T-cell (primary cell): ENCODE measurements around the gene ACADVL. TPM values are rescaled to one million over a fixed set of nuclear protein-coding genes. Genes with fewer than 3 reads are reported as not detected.
A peak's percentile ranks its signal among the peaks of the same experiment; 100 is the strongest.
"Not testable (repeated sequence)": the region's sequence is repeated elsewhere in the genome, so short reads cannot be mapped to it uniquely, and the experiment has no call there.

Experiments used
- ATAC-seq, 4 experiments: fragments of 200-7000 bp in 3 of 4; fragments of 150-1000 bp in 1 of 4; cut with Tn5 transposase; replicated peaks in 1 of 4; 1 replicate in 3 of 4; 2 replicates in 1 of 4; pipeline ENCODE4 v1.10.0; 2021; ENCODE audit warnings: moderate library complexity in 3 of 4, mild to moderate bottlenecking in 2 of 4, moderate number of reproducible peaks in 1 of 4
- CTCF ChIA-PET, 2 donors: fragments of 300-600 bp; sonication (Branson Sonifier 250); formaldehyde crosslinking; loops; one replicate each; lab custom pipeline; 2022; ENCODE audit warnings: antibody characterized with exemption in 2 of 2; lab: Charles Lee
- POLR2A ChIA-PET, 2 donors: fragments of 300-600 bp; sonication (Branson Sonifier 250); formaldehyde crosslinking; loops; one replicate each; lab custom pipeline; 2022; ENCODE audit warnings: antibody characterized with exemption in 2 of 2; lab: Charles Lee
- DNase-seq, 35 experiments: peaks; one replicate each; pipeline versions ENCODE4 v3.0.0 to v3.0.0-alpha.2; 2013 to 2023
- H3K27ac ChIP-seq: one replicate; pipeline ENCODE4 v1.5.1; 2013; ENCODE audit warnings: low read length
- H3K27me3 ChIP-seq, 2 experiments: replicated peaks in 1 of 2; 1 replicate in 1 of 2; 2 replicates in 1 of 2; pipeline versions ENCODE4 v1.6.1 to v1.7.0; 2013; ENCODE audit warnings: low read length in 1 of 2, mixed read lengths in 1 of 2; ENCODE audit not compliant: control insufficient read depth in 2 of 2, insufficient read depth in 2 of 2; ENCODE audit errors: extremely low read depth in 1 of 2
- H3K36me3 ChIP-seq, 2 donors: 1 replicate in 1 of 2; 2 replicates in 1 of 2; pipeline versions ENCODE4 v1.6.1 to v1.7.0; 2013; ENCODE audit warnings: low read length in 1 of 2; ENCODE audit not compliant: control insufficient read depth in 2 of 2, insufficient read depth in 1 of 2; ENCODE audit errors: extremely low read depth in 1 of 2
- H3K4me1 ChIP-seq, 2 experiments: 1 replicate in 1 of 2; 2 replicates in 1 of 2; pipeline versions ENCODE4 v1.6.1 to v1.7.0; 2013; ENCODE audit warnings: low read length in 2 of 2, mixed read lengths in 1 of 2; ENCODE audit not compliant: insufficient read depth in 2 of 2, control insufficient read depth in 1 of 2; ENCODE audit errors: extremely low read depth in 1 of 2
- H3K4me3 ChIP-seq, 2 donors: 1 replicate in 1 of 2; 2 replicates in 1 of 2; pipeline versions ENCODE4 v1.5.1 to v1.7.0; 2013; ENCODE audit warnings: mild to moderate bottlenecking in 2 of 2, low read length in 1 of 2, moderate library complexity in 1 of 2; ENCODE audit not compliant: control insufficient read depth in 1 of 2; ENCODE audit errors: extremely low read depth in 1 of 2
- H3K9me3 ChIP-seq: 2 replicates; pipeline ENCODE4 v1.7.0; 2013
- H3K27ac Mint-ChIP-seq, 2 donors: one replicate each; pipeline ENCODE4 v1.8.0; 2020 to 2021; ENCODE audit warnings: mild to moderate bottlenecking in 2 of 2, mixed read lengths in 2 of 2
- H3K27me3 Mint-ChIP-seq, 2 donors: one replicate each; pipeline ENCODE4 v1.8.0; 2021 to 2022; ENCODE audit warnings: mixed read lengths in 2 of 2
- H3K36me3 Mint-ChIP-seq: one replicate; pipeline ENCODE4 v1.8.0; 2021; ENCODE audit warnings: mixed read lengths
- H3K4me1 Mint-ChIP-seq, 3 donors: one replicate each; pipeline ENCODE4 v1.8.0; 2020 to 2022; ENCODE audit warnings: mixed read lengths in 3 of 3, mild to moderate bottlenecking in 1 of 3
- H3K4me3 Mint-ChIP-seq, 3 donors: one replicate each; pipeline ENCODE4 v1.8.0; 2020 to 2022; ENCODE audit warnings: mild to moderate bottlenecking in 3 of 3, mixed read lengths in 3 of 3, moderate library complexity in 3 of 3
- H3K9me3 Mint-ChIP-seq, 3 donors: one replicate each; pipeline ENCODE4 v1.8.0; 2020 to 2022; ENCODE audit warnings: mixed read lengths in 3 of 3
- WGBS: methylation state at CpG from one replicate; pipeline ENCODE4 v1.1.5; 2013; ENCODE audit warnings: missing lambda C conversion rate; ENCODE audit not compliant: insufficient coverage; 5-methylcytosine and 5-hydroxymethylcytosine counted together
- total RNA-seq, 35 experiments: library from RNA in 6 of 35; stranded (reverse) in 6 of 35; fragments of 120-200 nt in 1 of 35; gene quantifications; one replicate each; pipeline versions ENCODE4 v1.2.1 to v1.2.4 and lab custom pipeline; 2013 to 2026

The ACADVL gene
- total RNA-seq, 5 donors from 2014 or later (not counting 1 experiment from before 2014, with no cell fraction given) = 275 to 424 (median 385) TPM

DNA sequence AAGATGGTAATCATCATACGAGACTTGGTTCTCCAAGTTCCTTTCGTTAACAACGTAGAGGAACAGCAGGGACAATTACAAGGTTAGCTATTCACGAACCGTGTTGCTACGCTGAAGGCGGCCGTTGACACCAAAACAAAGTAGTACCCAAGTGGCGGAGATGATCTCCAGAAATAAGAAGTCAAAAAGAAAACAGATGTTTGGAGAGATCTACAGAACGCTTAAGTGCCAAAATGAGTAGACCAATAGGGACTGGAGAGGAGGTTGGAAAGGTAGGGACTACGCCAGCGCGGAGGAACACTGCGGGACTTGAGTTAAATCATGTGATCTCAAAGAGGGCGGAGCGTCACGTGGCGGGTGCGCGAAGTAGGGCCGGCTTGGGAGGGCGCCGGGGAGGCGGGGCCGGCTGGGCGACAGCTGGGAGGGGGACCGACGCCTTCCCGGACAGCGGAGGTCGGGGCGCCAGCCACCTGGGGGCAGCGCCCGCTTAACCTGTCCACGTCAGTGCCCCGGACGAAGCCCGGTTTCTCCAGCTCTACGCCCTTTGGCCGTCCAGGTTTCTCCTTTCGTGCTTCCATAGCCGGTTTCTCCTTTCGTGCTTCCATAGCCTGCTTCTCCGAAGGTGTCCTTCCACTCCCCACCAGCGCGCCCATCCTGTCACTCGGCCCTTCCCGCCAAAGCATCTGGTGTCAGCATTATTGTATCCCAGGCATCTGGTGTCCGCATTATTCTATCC, 23.1 kb downstream of the ACADVL start:
- Mint-ChIP-seq H3K4me1 (peaks cover 41 to 46% (median 42%) of the 10 kb centered on the region in 3 donors), H3K4me3 (peak overlapping the region; percentile 97 to 99 (median 98)), H3K36me3 (peaks cover 29% of the 10 kb centered on the region), H3K27ac (peak overlapping the region; percentile 99 to 100), H3K27me3 (peaks cover 0 to 2% of the 10 kb centered on the region in 2 donors), H3K9me3 (no peaks in the 10 kb centered on the region)
- H3K4me3 ChIP-seq = peak overlapping the region; percentile 89 to 96
- POLR2A ChIA-PET = interaction anchor here (0.6 to 0.9 kb wide), 3 partner anchors 8 to 27 kb away, joined by 3 to 4 read pairs (median 3); partner anchors contain the start of gene DVL2 (in 1 of the 2)
- H3K27me3 ChIP-seq = no peaks in the 10 kb centered on the region
- CTCF ChIA-PET = interaction anchor here in 1 of 2 donors (0.6 to 2.3 kb wide), 13 partner anchors 8 to 956 kb away, joined by 3 to 12 read pairs (median 4); partner anchors contain the start of genes ACADVL, CTDNEP1, DLG4 and ELP5
- H3K9me3 ChIP-seq = no peaks in the 10 kb centered on the region
- H3K27ac ChIP-seq = peak overlapping the region; percentile 87
- DNase-seq = peak; percentile 83 to 97 (median 91)
- WGBS = 3% methylated on average over 49 of the region's 49 CpGs
- peaks cover 0 to 39% of the 10 kb centered on the region in 2 donors for H3K36me3 ChIP-seq
- H3K4me1 ChIP-seq = peaks cover 13 to 37% of the 10 kb centered on the region in 2 experiments
- peak; percentile 45 to 51 (median 49) for ATAC-seq

DNA sequence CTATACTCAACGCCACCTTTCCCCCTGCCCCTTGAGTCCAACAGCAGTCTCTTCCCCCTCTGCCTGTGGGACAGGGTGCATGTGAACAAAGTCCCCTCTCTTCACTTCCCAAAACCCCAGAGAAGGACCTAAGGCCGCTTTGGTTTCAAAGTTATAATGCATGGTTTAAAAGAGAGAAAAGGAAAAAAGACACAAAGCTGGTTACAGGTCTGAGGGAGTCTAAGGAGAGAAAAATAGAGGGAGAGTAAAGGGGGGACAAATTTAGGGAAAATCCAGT, 23.7 kb downstream of the ACADVL start:
- WGBS = 100% methylated on average over 1 of the region's 2 CpGs
- Histone ChIP-seq H3K27me3 (no peaks in the 10 kb centered on the region), H3K4me3 (peak overlapping the region; percentile 89 to 96), H3K4me1 (peaks cover 13 to 39% of the 10 kb centered on the region in 2 experiments), H3K36me3 (peaks cover 0 to 39% of the 10 kb centered on the region in 2 donors), H3K27ac (peak overlapping the region; percentile 87), H3K9me3 (no peaks in the 10 kb centered on the region)
- Mint-ChIP-seq H3K36me3 (peaks cover 29% of the 10 kb centered on the region), H3K4me1 (peaks cover 42 to 46% (median 42%) of the 10 kb centered on the region in 3 donors), H3K27me3 (peaks cover 0 to 2% of the 10 kb centered on the region in 2 donors), H3K9me3 (no peaks in the 10 kb centered on the region), H3K4me3 (peak overlapping the region; percentile 97 to 99 (median 98)), H3K27ac (peak overlapping the region; percentile 99 to 100)
- ChIA-PET CTCF (interaction anchor here in 1 of 2 donors (0.6 to 2.3 kb wide), 5 partner anchors 11 to 670 kb away, joined by 3 to 12 read pairs (median 4); partner anchors contain the start of gene TMEM102), POLR2A (no interaction called here)
- ATAC-seq (no peak), DNase-seq (no peak)

GRCh38 chr17:7243838-7244237, 24.1 kb downstream of the ACADVL start:
- peaks cover 0 to 39% of the 10 kb centered on the region in 2 donors for H3K36me3 ChIP-seq
- H3K9me3 ChIP-seq, DNase-seq, H3K27me3 ChIP-seq, POLR2A ChIA-PET, H3K27ac ChIP-seq, H3K27ac Mint-ChIP-seq, H3K27me3 Mint-ChIP-seq, ATAC-seq, H3K9me3 Mint-ChIP-seq, H3K4me3 ChIP-seq: not testable (repeated sequence)
- peaks cover 16 to 43% of the 10 kb centered on the region in 2 experiments for H3K4me1 ChIP-seq
- H3K4me3 Mint-ChIP-seq = peak overlapping the region in 2 of 3 donors; percentile 47 to 99
- CTCF ChIA-PET = interaction anchor here in 1 of 2 donors (0.6 to 0.9 kb wide), 3 partner anchors 10 to 670 kb away, joined by 3 to 4 read pairs (median 3); no protein-coding TSS in a partner anchor
- H3K4me1 Mint-ChIP-seq = peaks cover 46 to 51% (median 46%) of the 10 kb centered on the region in 3 donors
- WGBS = 100% methylated on average over 3 of the region's 10 CpGs
- H3K36me3 Mint-ChIP-seq = peaks cover 29% of the 10 kb centered on the region

DNA sequence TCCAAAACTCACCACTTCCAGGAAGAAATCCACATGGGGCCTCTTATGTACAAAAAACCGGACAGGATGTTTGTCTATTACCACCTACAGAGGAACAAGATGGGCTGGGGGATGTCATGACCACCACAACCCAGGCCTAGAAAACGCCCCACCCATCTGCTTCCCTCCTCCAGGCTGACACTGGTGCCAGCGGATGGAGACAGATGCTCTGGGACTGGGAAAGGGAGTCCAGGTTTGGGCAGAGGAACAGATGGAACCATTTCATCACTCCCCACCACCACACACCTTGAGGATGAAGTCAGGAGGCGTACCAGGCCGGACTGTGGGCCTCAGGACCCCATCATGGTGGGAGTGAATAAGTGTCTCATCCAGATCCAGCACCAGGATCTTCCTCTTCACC, 27.0 kb downstream of the ACADVL start:
- Histone ChIP-seq H3K27me3 (no peaks in the 10 kb centered on the region), H3K4me1 (peaks cover 14 to 44% of the 10 kb centered on the region in 2 experiments), H3K9me3 (no peaks in the 10 kb centered on the region), H3K4me3 (no peak overlapping the region), H3K36me3 (peaks cover 0 to 27% of the 10 kb centered on the region in 2 donors), H3K27ac (no peak overlapping the region)
- Mint-ChIP-seq H3K27me3 (peaks cover 0 to 2% of the 10 kb centered on the region in 2 donors), H3K4me3 (no peak overlapping the region), H3K4me1 (peaks cover 45 to 51% (median 46%) of the 10 kb centered on the region in 3 donors), H3K36me3 (peaks cover 17% of the 10 kb centered on the region), H3K9me3 (no peaks in the 10 kb centered on the region), H3K27ac (no peak overlapping the region)
- WGBS = no CpG with 5 or more reads among the region's 5 CpGs
- ChIA-PET CTCF (no interaction called here), POLR2A (no interaction called here)
- ATAC-seq (no peak), DNase-seq (no peak)

GRCh38 chr17:7248796-7249195, 29.1 kb downstream of the ACADVL start:
- ATAC-seq (no peak), DNase-seq (no peak)
- WGBS = 100% methylated on average over 2 of the region's 4 CpGs
- no peaks in the 10 kb centered on the region for H3K27me3 ChIP-seq
- POLR2A ChIA-PET = interaction anchor here in 1 of 2 donors (0.6 kb wide), 1 partner anchor 244 kb away, joined by 5 read pairs; no protein-coding TSS in a partner anchor
- no peaks in the 10 kb centered on the region for H3K9me3 ChIP-seq
- peaks cover 0 to 27% of the 10 kb centered on the region in 2 donors for H3K36me3 ChIP-seq
- H3K4me1 ChIP-seq = peaks cover 23 to 46% of the 10 kb centered on the region in 2 experiments
- CTCF ChIA-PET = no interaction called here
- Mint-ChIP-seq H3K27me3 (no peaks in the 10 kb centered on the region), H3K9me3 (no peaks in the 10 kb centered on the region), H3K36me3 (peaks cover 23% of the 10 kb centered on the region), H3K27ac (peak overlapping the region in 1 of 2 donors; percentile 51), H3K4me1 (peaks cover 43 to 49% (median 47%) of the 10 kb centered on the region in 3 donors), H3K4me3 (peak overlapping the region; percentile 59 to 94 (median 91))
- H3K4me3 ChIP-seq = no peak overlapping the region
- no peak overlapping the region for H3K27ac ChIP-seq

- H3K27me3 Mint-ChIP-seq = no peaks in the 10 kb centered on the region
- CTCF ChIA-PET = no interaction called here
These were observed 29.5 kb downstream of the ACADVL start for GRCh38 chr17:7249214-7249613.

More at GRCh38 chr17:7249214-7249613, 29.5 kb downstream of the ACADVL start:
- H3K4me1 Mint-ChIP-seq = peaks cover 45 to 52% (median 47%) of the 10 kb centered on the region in 3 donors
- peaks cover 22% of the 10 kb centered on the region for H3K36me3 Mint-ChIP-seq
- no peaks in the 10 kb centered on the region for H3K9me3 ChIP-seq
- H3K4me3 ChIP-seq = no peak overlapping the region
- H3K9me3 Mint-ChIP-seq = no peaks in the 10 kb centered on the region
- H3K27ac Mint-ChIP-seq = peak overlapping the region; percentile 51 to 58
- H3K27ac ChIP-seq = no peak overlapping the region
- no peaks in the 10 kb centered on the region for H3K27me3 ChIP-seq
- DNase-seq (no peak), ATAC-seq (no peak)
- 94% methylated on average over 5 of the region's 6 CpGs for WGBS
- peaks cover 0 to 25% of the 10 kb centered on the region in 2 donors for H3K36me3 ChIP-seq
- peaks cover 23 to 46% of the 10 kb centered on the region in 2 experiments for H3K4me1 ChIP-seq
- POLR2A ChIA-PET = no interaction called here
- H3K4me3 Mint-ChIP-seq = peak overlapping the region; percentile 59 to 94 (median 91)
